HG02642 (cell line): ENCODE measurements around the gene PPCS.
"Not testable (repeated sequence)": the region's sequence is repeated elsewhere in the genome, so short reads cannot be mapped to it uniquely, and the experiment has no call there.

Source experiments
- ATAC-seq: cut with Tn5 transposase; IDR thresholded peaks from one replicate; pipeline ENCODE4 v1.9.1; 2021; ENCODE audit warnings: mild to moderate bottlenecking; ENCODE audit not compliant: unreplicated experiment, poor library complexity

The PPCS gene

GRCh38 chr1:42449256-42449655, 7.1 kb upstream of the PPCS start:
- ATAC-seq, result no peak

- no peak for ATAC-seq
Observed at GRCh38 chr1:42450061-42450460, 6.3 kb upstream of the PPCS start.

GRCh38 chr1:42453386-42453785, 3.0 kb upstream of the PPCS start:
- ATAC-seq, result no peak

GRCh38 chr1:42454403-42454802, 1.9 kb upstream of the PPCS start:
- no peak for ATAC-seq

GRCh38 chr1:42456754-42457089, 379 bp downstream of the PPCS start:
- ATAC-seq, result peak; percentile 57

GRCh38 chr1:42461196-42461595, 4.9 kb downstream of the PPCS start:
- no peak for ATAC-seq

- ATAC-seq, result peak; percentile 100
Observed at GRCh38 chr1:42462828-42463763, 6.8 kb downstream of the PPCS start, which contains the start of gene CCDC30. CCDC30 (plus strand) TSS chr1:42463286; CDS start chr1:42480552, 17,266 bp downstream.

GRCh38 chr1:42463921-42464320, 7.6 kb downstream of the PPCS start:
- no peak for ATAC-seq

- ATAC-seq, result no peak
Observed at GRCh38 chr1:42466030-42466429, 9.7 kb downstream of the PPCS start.

- no peak for ATAC-seq
Observed at GRCh38 chr1:42469727-42470126, 13.4 kb downstream of the PPCS start.

GRCh38 chr1:42476605-42477004, 20.3 kb downstream of the PPCS start:
- no peak for ATAC-seq

GRCh38 chr1:42477354-42477753, 21.0 kb downstream of the PPCS start:
- ATAC-seq, result not testable (repeated sequence)

GRCh38 chr1:42477775-42478174, 21.4 kb downstream of the PPCS start:
- ATAC-seq, result no peak

- ATAC-seq, result no peak
Observed at GRCh38 chr1:42479621-42480020, 23.3 kb downstream of the PPCS start.

GRCh38 chr1:42480921-42481320, 24.6 kb downstream of the PPCS start:
- no peak for ATAC-seq

- no peak for ATAC-seq
Observed at GRCh38 chr1:42482635-42483153, 26.4 kb downstream of the PPCS start.

GRCh38 chr1:42484382-42484781, 28.0 kb downstream of the PPCS start:
- no peak for ATAC-seq

GRCh38 chr1:42490237-42490636, 33.9 kb downstream of the PPCS start:
- no peak for ATAC-seq

- ATAC-seq, result not testable (repeated sequence)
Observed at GRCh38 chr1:42502031-42502430, 45.7 kb downstream of the PPCS start.

GRCh38 chr1:42504535-42505128, 48.3 kb downstream of the PPCS start:
- ATAC-seq, result no peak

- ATAC-seq, result no peak
Observed at GRCh38 chr1:42506576-42506975, 50.2 kb downstream of the PPCS start.
